Osteocyte (in vitro differentiated cells): ENCODE results near the gene CARF. TPM values are rescaled to one million over a fixed set of nuclear protein-coding genes. Genes with fewer than 3 reads are reported as not detected.

Source experiments
- DNase-seq: peaks from one replicate; pipeline ENCODE4 v3.0.0; 2021; ENCODE audit warnings: mixed read lengths; ENCODE audit not compliant: unreplicated experiment; ENCODE audit errors: extremely low spot score
- H3K27ac Mint-ChIP-seq: one replicate; pipeline ENCODE4 v1.8.0; 2021; ENCODE audit warnings: mild to moderate bottlenecking, mixed read lengths; ENCODE audit not compliant: unreplicated experiment
- H3K27me3 Mint-ChIP-seq: one replicate; pipeline ENCODE4 v1.8.0; 2021; ENCODE audit warnings: mixed read lengths; ENCODE audit not compliant: unreplicated experiment
- H3K36me3 Mint-ChIP-seq: one replicate; pipeline ENCODE4 v1.8.0; 2021; ENCODE audit warnings: mixed read lengths; ENCODE audit not compliant: unreplicated experiment
- H3K4me1 Mint-ChIP-seq: one replicate; pipeline ENCODE4 v1.8.0; 2021; ENCODE audit warnings: mixed read lengths; ENCODE audit not compliant: unreplicated experiment
- H3K4me3 Mint-ChIP-seq: one replicate; pipeline ENCODE4 v1.8.0; 2021; ENCODE audit warnings: mild to moderate bottlenecking, moderate library complexity, mixed read lengths; ENCODE audit not compliant: unreplicated experiment
- H3K9me3 Mint-ChIP-seq: one replicate; pipeline ENCODE4 v1.8.0; 2021; ENCODE audit warnings: mixed read lengths; ENCODE audit not compliant: unreplicated experiment
- total RNA-seq: library from RNA; stranded (reverse); gene quantifications from 2 replicates; pipeline ENCODE4 v1.2.1, GENCODE V29; 2021
- TF ChIP-seq, protein P1 (sequence below): fragments of 200-600 bp; sonication (generic); IDR thresholded peaks from 2 replicates; pipeline ENCODE4 v1.5.0; 2021; ENCODE audit warnings: antibody characterized with exemption, mild to moderate bottlenecking, moderate library complexity

Gene CARF
- total RNA-seq, 1 donor from 2014 or later: 16.6 TPM

DNA sequence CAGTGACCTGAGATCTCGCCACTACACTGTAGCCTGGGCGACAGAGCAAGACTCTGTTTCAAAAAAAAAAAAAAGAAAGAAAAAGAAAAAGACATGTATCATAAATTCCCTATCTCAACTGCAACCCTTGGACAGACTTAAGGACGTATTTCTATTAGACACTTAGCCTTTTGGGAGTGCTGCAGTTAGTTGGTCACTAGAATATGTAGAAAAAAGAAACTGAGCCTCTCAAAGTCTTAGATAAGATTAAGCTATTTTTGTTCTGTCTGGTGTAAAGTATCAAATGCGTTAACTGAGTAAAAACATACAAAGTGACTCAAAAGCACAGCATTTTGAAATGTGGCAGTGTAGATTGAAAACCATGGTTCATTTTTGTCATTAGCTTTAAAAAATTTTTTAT is 109.9 kb downstream of the CARF start:
- Mint-ChIP-seq H3K4me3 (no peak overlapping the region), H3K27me3 (no peaks in the 10 kb centered on the region), H3K4me1 (peaks cover 53% of the 10 kb centered on the region), H3K27ac (no peak overlapping the region), H3K36me3 (peaks cover 10% of the 10 kb centered on the region), H3K9me3 (peaks cover 3% of the 10 kb centered on the region)
- no peak for DNase-seq
- TF ChIP-seq, protein P1, sequence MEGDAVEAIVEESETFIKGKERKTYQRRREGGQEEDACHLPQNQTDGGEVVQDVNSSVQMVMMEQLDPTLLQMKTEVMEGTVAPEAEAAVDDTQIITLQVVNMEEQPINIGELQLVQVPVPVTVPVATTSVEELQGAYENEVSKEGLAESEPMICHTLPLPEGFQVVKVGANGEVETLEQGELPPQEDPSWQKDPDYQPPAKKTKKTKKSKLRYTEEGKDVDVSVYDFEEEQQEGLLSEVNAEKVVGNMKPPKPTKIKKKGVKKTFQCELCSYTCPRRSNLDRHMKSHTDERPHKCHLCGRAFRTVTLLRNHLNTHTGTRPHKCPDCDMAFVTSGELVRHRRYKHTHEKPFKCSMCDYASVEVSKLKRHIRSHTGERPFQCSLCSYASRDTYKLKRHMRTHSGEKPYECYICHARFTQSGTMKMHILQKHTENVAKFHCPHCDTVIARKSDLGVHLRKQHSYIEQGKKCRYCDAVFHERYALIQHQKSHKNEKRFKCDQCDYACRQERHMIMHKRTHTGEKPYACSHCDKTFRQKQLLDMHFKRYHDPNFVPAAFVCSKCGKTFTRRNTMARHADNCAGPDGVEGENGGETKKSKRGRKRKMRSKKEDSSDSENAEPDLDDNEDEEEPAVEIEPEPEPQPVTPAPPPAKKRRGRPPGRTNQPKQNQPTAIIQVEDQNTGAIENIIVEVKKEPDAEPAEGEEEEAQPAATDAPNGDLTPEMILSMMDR: no peak

DNA sequence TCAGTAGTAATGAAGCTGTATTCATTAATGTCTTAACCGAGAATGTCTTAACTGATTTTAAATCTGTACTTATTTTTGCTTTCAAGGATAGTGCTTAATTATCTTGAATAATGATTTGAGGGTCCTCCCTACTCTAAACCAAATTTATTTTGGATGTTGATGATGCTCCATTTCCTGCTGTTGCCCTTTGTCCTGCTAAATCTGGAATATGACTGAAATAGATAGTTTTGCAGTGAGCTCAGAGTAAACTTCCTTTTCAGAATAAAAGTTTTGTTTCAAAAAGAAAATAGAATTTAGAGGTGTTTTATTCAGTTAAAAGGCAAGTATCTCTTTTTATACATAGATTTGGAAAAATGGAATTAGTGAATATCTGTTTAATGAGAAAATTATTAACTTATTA is 110.7 kb downstream of the CARF start:
- Mint-ChIP-seq H3K4me1 (peaks cover 48% of the 10 kb centered on the region), H3K36me3 (peaks cover 10% of the 10 kb centered on the region), H3K27me3 (no peaks in the 10 kb centered on the region), H3K27ac (peak overlapping the region; percentile 75), H3K9me3 (peaks cover 3% of the 10 kb centered on the region), H3K4me3 (no peak overlapping the region)
- TF ChIP-seq, protein P1: no peak
- no peak for DNase-seq

DNA sequence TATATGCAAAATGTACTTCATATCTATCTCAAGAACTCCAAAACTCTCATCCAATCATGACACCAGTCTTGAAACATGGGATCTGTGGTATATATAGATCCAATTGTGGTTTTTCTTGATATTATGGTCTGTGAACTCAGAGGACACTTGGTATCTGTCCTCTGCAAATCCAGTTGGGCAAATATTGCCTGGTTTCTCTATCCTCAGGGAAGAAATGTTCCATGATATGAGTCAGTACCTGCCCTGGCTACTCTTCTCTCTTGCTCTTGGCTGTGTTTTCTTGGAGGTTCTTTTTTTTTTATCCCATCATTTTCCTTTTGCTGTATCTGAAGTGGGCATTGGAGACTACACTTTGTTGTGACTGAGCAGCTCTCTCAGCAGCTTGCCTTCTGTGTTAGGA is 113.5 kb downstream of the CARF start:
- TF ChIP-seq, protein P1: no peak
- no peak for DNase-seq
- H3K36me3 Mint-ChIP-seq: peaks cover 11% of the 10 kb centered on the region
- peak overlapping the region; percentile 2 for H3K27ac Mint-ChIP-seq
- peaks cover 3% of the 10 kb centered on the region for H3K9me3 Mint-ChIP-seq
- H3K4me1 Mint-ChIP-seq: peaks cover 28% of the 10 kb centered on the region
- H3K27me3 Mint-ChIP-seq: no peaks in the 10 kb centered on the region
- H3K4me3 Mint-ChIP-seq: no peak overlapping the region

GRCh38 chr2:203030545-203030944 is 118.5 kb downstream of the CARF start:
- no peak for DNase-seq
- H3K9me3 Mint-ChIP-seq: no peaks in the 10 kb centered on the region
- peaks cover 10% of the 10 kb centered on the region for H3K36me3 Mint-ChIP-seq
- no peak overlapping the region for H3K4me3 Mint-ChIP-seq
- TF ChIP-seq, protein P1: no peak
- H3K27me3 Mint-ChIP-seq: no peaks in the 10 kb centered on the region
- H3K4me1 Mint-ChIP-seq: peaks cover 6% of the 10 kb centered on the region
- no peak overlapping the region for H3K27ac Mint-ChIP-seq

GRCh38 chr2:203030991-203031390 is 118.9 kb downstream of the CARF start:
- Mint-ChIP-seq H3K36me3 (peaks cover 10% of the 10 kb centered on the region), H3K9me3 (no peaks in the 10 kb centered on the region), H3K4me1 (peaks cover 6% of the 10 kb centered on the region), H3K27ac (no peak overlapping the region), H3K4me3 (no peak overlapping the region), H3K27me3 (no peaks in the 10 kb centered on the region)
- no peak for DNase-seq
- TF ChIP-seq, protein P1: no peak
